ENCODE results near the gene IL12RB1.

DNA sequence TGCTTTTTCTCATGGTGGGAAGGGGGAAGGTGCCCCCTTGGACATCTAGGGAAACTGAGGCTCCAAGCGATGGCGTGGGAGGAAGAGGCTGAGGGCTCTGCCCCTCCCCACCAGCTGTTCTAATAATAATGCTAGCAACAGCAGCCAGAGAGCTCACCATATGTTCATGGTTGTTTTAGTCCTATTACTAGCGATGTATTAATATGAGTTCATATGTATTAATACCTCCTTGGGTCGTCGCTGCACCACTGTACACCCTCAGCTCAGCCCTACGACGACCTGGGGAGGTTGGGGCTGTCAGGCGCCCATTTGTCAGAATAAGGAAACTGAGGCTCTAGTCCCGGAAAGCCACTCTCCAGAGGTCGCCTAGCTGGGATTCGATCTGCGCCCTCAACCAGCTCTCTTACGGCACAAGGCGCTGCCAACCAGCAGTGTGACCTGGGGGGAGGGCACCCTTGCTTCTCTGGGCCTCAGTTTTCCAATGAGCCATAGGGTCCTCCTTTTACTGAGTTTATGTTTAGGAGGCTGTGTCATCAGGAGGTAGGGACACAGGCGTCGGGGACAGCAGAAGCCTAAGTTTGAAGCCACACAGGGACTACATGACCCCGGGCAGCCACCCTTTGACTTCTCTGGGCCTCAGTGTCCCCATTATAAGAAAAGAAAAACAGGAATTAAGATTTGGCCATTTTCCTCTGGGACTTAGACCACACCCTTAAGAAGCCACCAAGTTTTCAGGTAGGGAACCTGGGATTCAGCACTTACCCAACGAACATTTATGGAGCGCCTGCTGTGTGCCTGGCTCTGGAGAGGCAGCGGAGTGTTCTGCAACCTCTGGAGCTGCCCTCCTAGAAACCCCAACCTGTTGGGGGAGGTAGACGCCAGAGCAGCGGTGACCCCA lies 11.5 kb upstream of the IL12RB1 start:
- TF ChIP-seq, protein P1, sequence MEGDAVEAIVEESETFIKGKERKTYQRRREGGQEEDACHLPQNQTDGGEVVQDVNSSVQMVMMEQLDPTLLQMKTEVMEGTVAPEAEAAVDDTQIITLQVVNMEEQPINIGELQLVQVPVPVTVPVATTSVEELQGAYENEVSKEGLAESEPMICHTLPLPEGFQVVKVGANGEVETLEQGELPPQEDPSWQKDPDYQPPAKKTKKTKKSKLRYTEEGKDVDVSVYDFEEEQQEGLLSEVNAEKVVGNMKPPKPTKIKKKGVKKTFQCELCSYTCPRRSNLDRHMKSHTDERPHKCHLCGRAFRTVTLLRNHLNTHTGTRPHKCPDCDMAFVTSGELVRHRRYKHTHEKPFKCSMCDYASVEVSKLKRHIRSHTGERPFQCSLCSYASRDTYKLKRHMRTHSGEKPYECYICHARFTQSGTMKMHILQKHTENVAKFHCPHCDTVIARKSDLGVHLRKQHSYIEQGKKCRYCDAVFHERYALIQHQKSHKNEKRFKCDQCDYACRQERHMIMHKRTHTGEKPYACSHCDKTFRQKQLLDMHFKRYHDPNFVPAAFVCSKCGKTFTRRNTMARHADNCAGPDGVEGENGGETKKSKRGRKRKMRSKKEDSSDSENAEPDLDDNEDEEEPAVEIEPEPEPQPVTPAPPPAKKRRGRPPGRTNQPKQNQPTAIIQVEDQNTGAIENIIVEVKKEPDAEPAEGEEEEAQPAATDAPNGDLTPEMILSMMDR (IDR thresholded peaks at IDR 0.05): no peak
- no peak for TF ChIP-seq POLR2A (IDR thresholded peaks at IDR 0.05)

All from lower leg skin (tissue), 3 donors.